ENCODE measurements around the gene MLPH. TPM values are rescaled to one million over a fixed set of nuclear protein-coding genes. Genes with fewer than 3 reads are reported as not detected.

MLPH gene
- total RNA-seq, 1 experiment from 2014 or later: 27.1 TPM

GRCh38 chr2:237569041-237569440 lies 82.0 kb downstream of the MLPH start:
- CTCF ChIA-PET: no interaction called here
- DNase-seq (ENCODE audit: unreplicated experiment): no peak
- no peak overlapping the region for H3K27ac Mint-ChIP-seq (ENCODE audit: low read depth, unreplicated experiment)
- H3K4me3 Mint-ChIP-seq (ENCODE audit: unreplicated experiment): no peak overlapping the region
- POLR2A ChIA-PET: no interaction called here
- no peaks in the 10 kb centered on the region for H3K9me3 Mint-ChIP-seq (ENCODE audit: unreplicated experiment)
- H3K27me3 Mint-ChIP-seq (ENCODE audit: insufficient read depth, unreplicated experiment): no peaks in the 10 kb centered on the region
- no peak for TF ChIP-seq CTCF (IDR thresholded peaks at IDR 0.05; ENCODE audit: unreplicated experiment)
- no peaks in the 10 kb centered on the region for H3K36me3 Mint-ChIP-seq (ENCODE audit: insufficient read depth, unreplicated experiment)
- peaks cover 11% of the 10 kb centered on the region for H3K4me1 Mint-ChIP-seq (ENCODE audit: insufficient read depth, unreplicated experiment)
- intact Hi-C loops (cut with micrococcal nuclease): no loop called here
- no TSS peak for BruUV-seq (replicated peaks)

GRCh38 chr2:237569896-237570295 lies 82.8 kb downstream of the MLPH start:
- H3K4me1 Mint-ChIP-seq (ENCODE audit: insufficient read depth, unreplicated experiment): peaks cover 11% of the 10 kb centered on the region
- POLR2A ChIA-PET: interaction anchor here (1.0 kb wide), 1 partner anchor 57 kb away, joined by 4 read pairs; no protein-coding TSS in a partner anchor

GRCh38 chr2:237570776-237571335 lies 83.8 kb downstream of the MLPH start:
- TF ChIP-seq CTCF (IDR thresholded peaks at IDR 0.05; ENCODE audit: unreplicated experiment): no peak
- no TSS peak for BruUV-seq (replicated peaks)
- DNase-seq (ENCODE audit: unreplicated experiment): no peak
- Mint-ChIP-seq H3K4me1 (ENCODE audit: insufficient read depth, unreplicated experiment) (peaks cover 17% of the 10 kb centered on the region), H3K9me3 (ENCODE audit: unreplicated experiment) (no peaks in the 10 kb centered on the region), H3K36me3 (ENCODE audit: insufficient read depth, unreplicated experiment) (no peaks in the 10 kb centered on the region), H3K4me3 (ENCODE audit: unreplicated experiment) (no peak overlapping the region), H3K27me3 (ENCODE audit: insufficient read depth, unreplicated experiment) (no peaks in the 10 kb centered on the region), H3K27ac (ENCODE audit: low read depth, unreplicated experiment) (no peak overlapping the region)
- ChIA-PET CTCF (interaction anchor here (0.5 to 9.3 kb wide), 29 partner anchors 9 to 1087 kb away, joined by 3 to 239 read pairs (median 7); partner anchors contain the start of gene RAB17), POLR2A (interaction anchor here (0.9 to 2.5 kb wide), 4 partner anchors 19 to 82 kb away, joined by 3 to 25 read pairs (median 4); partner anchors contain the start of gene RAB17)
- intact Hi-C loops (cut with micrococcal nuclease): loop anchor here (5.0 kb wide), 1 partner anchor 159 kb away; the partner anchor contains the start of gene COL6A3

More at GRCh38 chr2:237569896-237570295, 82.8 kb downstream of the MLPH start:
- TF ChIP-seq CTCF (IDR thresholded peaks at IDR 0.05; ENCODE audit: unreplicated experiment): no peak
- Mint-ChIP-seq H3K27ac (ENCODE audit: low read depth, unreplicated experiment) (no peak overlapping the region), H3K27me3 (ENCODE audit: insufficient read depth, unreplicated experiment) (no peaks in the 10 kb centered on the region), H3K36me3 (ENCODE audit: insufficient read depth, unreplicated experiment) (no peaks in the 10 kb centered on the region), H3K4me3 (ENCODE audit: unreplicated experiment) (no peak overlapping the region), H3K9me3 (ENCODE audit: unreplicated experiment) (no peaks in the 10 kb centered on the region)
- CTCF ChIA-PET: interaction anchor here (0.7 to 9.3 kb wide), 4 partner anchors 60 to 1350 kb away, joined by 3 to 239 read pairs (median 4); no protein-coding TSS in a partner anchor
- intact Hi-C loops (cut with micrococcal nuclease): loop anchor here (5.0 kb wide), 1 partner anchor 158 kb away; the partner anchor contains the start of gene COL6A3
- no TSS peak for BruUV-seq (replicated peaks)
- DNase-seq (ENCODE audit: unreplicated experiment): no peak

GRCh38 chr2:237571551-237571950 lies 84.5 kb downstream of the MLPH start:
- Mint-ChIP-seq H3K27ac (ENCODE audit: low read depth, unreplicated experiment) (no peak overlapping the region), H3K4me1 (ENCODE audit: insufficient read depth, unreplicated experiment) (peaks cover 17% of the 10 kb centered on the region), H3K27me3 (ENCODE audit: insufficient read depth, unreplicated experiment) (no peaks in the 10 kb centered on the region), H3K4me3 (ENCODE audit: unreplicated experiment) (no peak overlapping the region), H3K9me3 (ENCODE audit: unreplicated experiment) (no peaks in the 10 kb centered on the region), H3K36me3 (ENCODE audit: insufficient read depth, unreplicated experiment) (no peaks in the 10 kb centered on the region)
- ChIA-PET POLR2A (interaction anchor here (0.7 to 2.5 kb wide), 9 partner anchors 10 to 475 kb away, joined by 3 to 25 read pairs (median 3); partner anchors contain the start of genes LRRFIP1 and RAB17), CTCF (interaction anchor here (0.5 to 9.3 kb wide), 52 partner anchors 10 to 1909 kb away, joined by 3 to 239 read pairs (median 5); partner anchors contain the start of gene RAB17)
- intact Hi-C loops (cut with micrococcal nuclease): loop anchor here (5.0 kb wide), 1 partner anchor 159 kb away; the partner anchor contains the start of gene COL6A3
- no peak for TF ChIP-seq CTCF (IDR thresholded peaks at IDR 0.05; ENCODE audit: unreplicated experiment)
- BruUV-seq (replicated peaks): no TSS peak
- DNase-seq (ENCODE audit: unreplicated experiment): no peak
